ENCODE measurements around the gene KCP. TPM values are rescaled to one million over a fixed set of nuclear protein-coding genes. Genes with fewer than 3 reads are reported as not detected.
A peak's percentile ranks its signal among the peaks of the same experiment; 100 is the strongest.

KCP gene
- total and polyA plus RNA-seq, 2 experiments from 2014 or later = 0.76 to 1.1 TPM

GRCh38 chr7:128921866-128922440, 11.4 kb upstream of the KCP start:
- peaks cover 19% of the 10 kb centered on the region for H3K27me3 Mint-ChIP-seq (ENCODE audit: insufficient read depth, low read depth, poor library complexity)
- H3K36me3 Mint-ChIP-seq (ENCODE audit: low read depth) = no peaks in the 10 kb centered on the region; the same call in 2 of the 3 replicates
- Histone ChIP-seq H3K79me2 (replicated peaks; ENCODE audit: insufficient read depth) (no peaks in the 10 kb centered on the region), H4K20me1 (replicated peaks; ENCODE audit: insufficient read depth) (no peaks in the 10 kb centered on the region), H3K36me3 (ENCODE audit: insufficient read depth) (no peaks in the 10 kb centered on the region), H3K9me2 (ENCODE audit: insufficient read depth) (no peaks in the 10 kb centered on the region), H3K4me2 (no peak overlapping the region), H2AFZ (no peak overlapping the region), H3K4me3 (no peak overlapping the region), H3F3A (replicated peaks; ENCODE audit: low read depth) (no peaks in the 10 kb centered on the region), H3K4me1 (ENCODE audit: insufficient read depth) (no peaks in the 10 kb centered on the region; the same call in 1 of the 2 replicates), H3K27ac (ENCODE audit: low read depth) (no peak overlapping the region), H3K27me3 (ENCODE audit: insufficient read depth) (peaks cover 19% of the 10 kb centered on the region)
- H3K9me3 Mint-ChIP-seq = no peaks in the 10 kb centered on the region
- DNase-seq (ENCODE audit: low spot score) (no peak), ATAC-seq (peak; percentile 34)
- H3K4me1 Mint-ChIP-seq = peaks cover 16% of the 10 kb centered on the region
- no peak overlapping the region for H3K4me3 Mint-ChIP-seq
- no peak for TF ChIP-seq ETS1 (IDR thresholded peaks at IDR 0.05)
- no peak for TF ChIP-seq ZNF114 (CRISPR knock-in tag; IDR thresholded peaks at IDR 0.05)
- no peak for TF ChIP-seq ZNF331 (CRISPR knock-in tag; IDR thresholded peaks at IDR 0.05; ENCODE audit: low read depth)
- no peak for TF ChIP-seq POLR2AphosphoS5 (IDR thresholded peaks at IDR 0.05; ENCODE audit: low read depth)
- TF ChIP-seq JUNB (IDR thresholded peaks at IDR 0.05; ENCODE audit: unreplicated experiment) = no peak
- no peak for TF ChIP-seq EZH2 (IDR thresholded peaks at IDR 0.05; ENCODE audit: low read depth, unreplicated experiment)
- no peak for TF ChIP-seq CTCF (conservative IDR thresholded peaks at IDR 0.05; ENCODE audit: low read depth in 2 of 2)
- no peak for TF ChIP-seq NANOG (IDR thresholded peaks at IDR 0.05; ENCODE audit: borderline replicate concordance)
- TF ChIP-seq STAT1 (IDR thresholded peaks at IDR 0.05; ENCODE audit: unreplicated experiment) = no peak
- no peak for TF ChIP-seq REST (IDR thresholded peaks at IDR 0.05; ENCODE audit: unreplicated experiment)
- no peak for TF ChIP-seq CREB1 (CRISPR knock-in tag; IDR thresholded peaks at IDR 0.05; ENCODE audit: low read depth)
- TF ChIP-seq EZH2phosphoT487 (IDR thresholded peaks at IDR 0.05; ENCODE audit: unreplicated experiment) = no peak
- no peak for TF ChIP-seq ZNF462 (CRISPR knock-in tag; IDR thresholded peaks at IDR 0.05)
- H3K27ac Mint-ChIP-seq = no peak overlapping the region
